Measurements from ENCODE around the gene ANKRD28.

DNA sequence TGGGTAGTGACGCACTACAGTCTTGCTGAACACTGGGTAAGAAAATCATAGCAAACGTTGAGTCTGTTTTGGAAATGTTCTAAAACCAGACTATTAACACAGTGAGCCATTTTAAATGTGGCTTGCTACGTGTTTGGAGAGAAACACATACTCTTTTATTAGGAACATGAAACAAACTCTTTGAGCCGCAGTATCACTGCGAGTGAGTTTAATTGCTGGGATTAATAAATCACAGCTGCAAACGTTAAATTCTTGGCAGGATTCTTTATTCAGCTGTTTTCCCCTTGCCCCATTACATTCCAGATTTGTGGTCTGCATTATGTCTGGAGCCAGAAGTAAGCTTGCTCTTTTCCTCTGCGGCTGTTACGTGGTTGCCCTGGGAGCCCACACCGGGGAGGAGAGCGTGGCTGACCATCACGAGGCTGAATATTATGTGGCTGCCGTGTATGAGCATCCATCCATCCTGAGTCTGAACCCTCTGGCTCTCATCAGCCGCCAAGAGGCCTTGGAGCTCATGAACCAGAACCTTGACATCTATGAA is 162.6 kb downstream of the ANKRD28 start:
- TF ChIP-seq POLR2AphosphoS5 (IDR thresholded peaks at IDR 0.05) = peak; percentile 70 to 91 (median 77)
- TF ChIP-seq, protein P1, sequence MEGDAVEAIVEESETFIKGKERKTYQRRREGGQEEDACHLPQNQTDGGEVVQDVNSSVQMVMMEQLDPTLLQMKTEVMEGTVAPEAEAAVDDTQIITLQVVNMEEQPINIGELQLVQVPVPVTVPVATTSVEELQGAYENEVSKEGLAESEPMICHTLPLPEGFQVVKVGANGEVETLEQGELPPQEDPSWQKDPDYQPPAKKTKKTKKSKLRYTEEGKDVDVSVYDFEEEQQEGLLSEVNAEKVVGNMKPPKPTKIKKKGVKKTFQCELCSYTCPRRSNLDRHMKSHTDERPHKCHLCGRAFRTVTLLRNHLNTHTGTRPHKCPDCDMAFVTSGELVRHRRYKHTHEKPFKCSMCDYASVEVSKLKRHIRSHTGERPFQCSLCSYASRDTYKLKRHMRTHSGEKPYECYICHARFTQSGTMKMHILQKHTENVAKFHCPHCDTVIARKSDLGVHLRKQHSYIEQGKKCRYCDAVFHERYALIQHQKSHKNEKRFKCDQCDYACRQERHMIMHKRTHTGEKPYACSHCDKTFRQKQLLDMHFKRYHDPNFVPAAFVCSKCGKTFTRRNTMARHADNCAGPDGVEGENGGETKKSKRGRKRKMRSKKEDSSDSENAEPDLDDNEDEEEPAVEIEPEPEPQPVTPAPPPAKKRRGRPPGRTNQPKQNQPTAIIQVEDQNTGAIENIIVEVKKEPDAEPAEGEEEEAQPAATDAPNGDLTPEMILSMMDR (IDR thresholded peaks at IDR 0.05) = no peak

Measured in transverse colon (tissue), 4 donors.